GM18907 (cell line): ENCODE results near the gene TIMM17B.

Source experiments
- ATAC-seq: cut with Tn5 transposase; IDR thresholded peaks from one replicate; pipeline ENCODE4 v1.9.1; 2021; ENCODE audit warnings: mild to moderate bottlenecking, moderate library complexity; ENCODE audit not compliant: unreplicated experiment

TIMM17B gene

DNA sequence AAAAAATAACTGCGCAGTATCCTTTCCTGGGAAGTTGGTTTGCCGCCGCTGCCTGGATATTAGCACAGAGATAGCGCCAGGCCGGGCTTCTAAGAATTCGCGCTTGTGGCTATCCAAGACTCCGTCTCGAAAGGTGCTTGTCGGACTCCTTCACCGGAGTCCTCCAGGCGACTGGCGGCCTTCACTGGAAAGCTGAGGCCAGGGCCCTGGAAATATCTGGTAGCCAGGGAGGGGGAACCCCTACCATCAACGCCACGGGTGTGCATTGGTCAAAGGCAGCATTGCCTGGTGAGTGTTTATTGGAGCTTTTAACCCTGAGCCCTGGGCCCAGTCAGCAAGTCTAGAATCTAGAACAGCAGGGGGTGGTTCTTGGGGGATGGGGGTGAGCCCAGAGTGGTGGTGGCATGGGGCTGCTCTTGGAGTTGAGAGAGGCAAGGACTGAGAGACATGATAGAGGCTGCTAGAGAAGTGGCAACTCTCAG is 21.8 kb upstream of the TIMM17B start:
- peak; percentile 17 for ATAC-seq

DNA sequence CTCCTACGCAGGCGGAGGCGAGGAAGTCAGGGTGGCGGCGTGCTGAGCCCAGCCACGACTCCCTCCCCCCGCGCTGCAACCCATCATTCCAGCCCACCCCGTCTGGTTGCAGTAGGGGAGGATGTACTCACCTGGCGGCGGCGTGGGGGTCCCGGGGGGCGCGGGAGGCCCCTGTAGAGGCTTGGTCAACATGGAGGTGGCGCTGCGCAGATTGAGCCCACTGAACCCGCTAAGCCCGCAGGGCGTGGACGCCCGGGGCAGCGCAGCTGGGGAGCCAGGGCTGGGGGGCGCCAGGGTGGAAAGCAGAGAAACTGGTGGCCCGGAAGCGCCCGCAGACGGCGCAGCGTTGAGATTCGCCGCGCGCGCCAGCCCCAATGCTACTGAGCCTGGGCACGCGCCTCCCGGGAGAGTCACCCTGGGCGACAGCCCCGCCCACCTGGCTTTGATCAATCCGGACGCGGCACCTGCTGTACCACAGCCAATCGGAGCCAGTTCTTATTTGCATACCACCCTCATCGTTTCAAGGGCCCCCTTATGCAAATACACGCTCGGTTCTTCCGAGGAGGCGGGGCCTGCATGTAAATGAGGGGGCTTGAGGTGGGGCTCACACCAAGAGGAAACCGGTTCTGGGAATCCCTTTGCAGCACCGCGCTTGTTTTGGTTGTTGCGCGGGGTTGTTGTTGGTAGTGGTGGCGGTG is 21.2 kb upstream of the TIMM17B start, which contains the start of gene PIM2:
Gene PIM2, minus strand, starts transcription at position 382 of the 698 bp plus-strand sequence. Its CDS starts 190 bp downstream, at position 192.
- ATAC-seq = peak; percentile 65

DNA sequence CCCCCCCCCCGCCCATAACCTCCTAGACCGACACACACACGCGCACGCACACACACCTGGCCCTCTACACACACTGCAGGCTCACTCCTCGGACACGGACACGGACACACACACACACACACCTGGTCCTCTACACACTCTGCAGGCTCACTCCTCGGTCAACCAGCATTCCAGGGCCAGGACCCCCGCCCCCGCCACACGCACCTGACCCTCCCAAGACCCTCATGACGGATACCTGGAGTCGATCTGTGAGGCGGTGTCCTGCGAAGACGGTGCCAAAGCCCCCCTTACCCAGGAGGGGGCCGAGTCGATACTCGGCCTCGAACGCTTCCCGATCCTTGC is 20.7 kb upstream of the TIMM17B start:
- ATAC-seq = no peak

DNA sequence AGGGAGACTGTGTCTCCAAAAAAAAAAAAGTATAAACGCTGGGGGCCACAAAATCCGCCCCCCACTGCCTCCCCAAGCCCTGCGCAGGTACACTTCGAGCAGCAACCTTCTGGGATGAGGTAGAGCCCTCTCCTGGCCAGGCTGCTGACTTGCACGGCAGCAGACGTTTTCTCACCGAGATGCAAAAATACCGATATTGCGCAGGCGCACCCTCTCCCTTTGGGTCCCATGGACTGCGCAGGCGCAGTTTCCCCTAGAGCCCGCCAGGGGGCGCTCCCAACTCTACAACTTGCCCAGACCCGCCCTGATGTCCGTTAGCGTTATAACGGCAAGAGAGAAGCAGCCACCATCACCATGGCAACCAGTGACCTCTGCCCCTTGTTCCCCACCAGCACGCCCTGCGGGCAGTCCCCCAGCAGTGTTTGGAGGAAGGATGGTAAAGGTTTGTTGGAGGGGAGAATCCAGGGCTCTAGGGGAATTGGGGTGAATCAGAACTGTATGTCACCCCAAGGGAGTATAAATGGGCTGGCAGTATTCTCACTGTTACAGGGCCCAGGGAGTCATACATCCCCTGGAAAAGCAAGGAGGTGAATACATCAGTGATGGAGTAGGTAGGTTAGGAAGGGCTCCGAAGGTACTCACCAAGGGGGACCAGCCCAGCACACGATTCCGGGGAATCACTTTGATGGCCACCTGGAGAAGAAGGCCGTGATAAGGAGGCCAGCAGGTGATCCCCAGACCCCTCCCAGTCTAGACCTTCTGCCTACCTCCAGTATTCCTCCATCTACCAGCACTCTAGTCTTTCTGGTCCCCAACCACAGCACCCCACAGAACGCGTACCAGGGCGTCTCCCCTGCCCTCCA is 19.8 kb upstream of the TIMM17B start:
- ATAC-seq = peak; percentile 50

DNA sequence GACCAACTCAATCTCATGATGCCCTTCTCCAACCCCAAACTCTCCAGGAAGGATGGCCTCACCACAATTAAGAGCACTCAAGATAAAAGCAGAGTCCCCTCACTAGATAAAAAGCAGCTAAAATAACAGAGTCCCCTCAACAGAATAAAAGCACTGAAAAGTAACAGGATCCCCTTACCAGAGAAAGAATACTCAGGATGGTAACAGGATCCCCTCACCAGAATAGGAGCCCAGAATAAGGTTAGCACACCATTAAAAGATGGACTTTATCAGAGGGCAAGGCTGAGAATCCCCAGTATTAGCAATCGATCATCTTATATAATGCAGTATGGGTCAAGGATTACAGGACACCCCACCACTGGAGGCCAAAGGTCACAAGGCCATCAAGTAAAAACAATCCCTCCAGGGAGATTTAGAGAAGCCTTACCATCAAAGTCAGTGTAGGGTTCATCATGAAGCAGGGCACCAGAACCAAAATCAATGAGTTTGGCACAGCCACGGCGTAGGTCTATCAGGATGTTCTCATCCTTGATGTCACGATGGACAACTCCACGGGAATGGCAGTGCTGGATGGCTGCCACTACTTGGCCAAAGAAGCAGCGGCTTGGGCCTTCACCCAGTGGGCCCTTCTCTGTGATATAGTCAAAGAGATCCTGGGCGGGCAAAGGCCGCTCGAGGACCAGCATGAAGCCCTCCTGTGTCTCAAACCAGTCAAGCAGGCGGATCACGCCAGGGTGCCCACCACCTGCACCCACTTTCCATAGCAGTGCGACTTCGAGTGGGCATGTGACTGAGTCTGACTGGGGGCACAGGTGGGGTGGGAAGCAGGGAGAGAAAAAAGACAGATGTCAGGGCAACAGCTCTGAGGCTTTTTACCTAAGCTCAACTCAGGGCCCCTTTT is 17.3 kb upstream of the TIMM17B start:
- ATAC-seq = no peak

DNA sequence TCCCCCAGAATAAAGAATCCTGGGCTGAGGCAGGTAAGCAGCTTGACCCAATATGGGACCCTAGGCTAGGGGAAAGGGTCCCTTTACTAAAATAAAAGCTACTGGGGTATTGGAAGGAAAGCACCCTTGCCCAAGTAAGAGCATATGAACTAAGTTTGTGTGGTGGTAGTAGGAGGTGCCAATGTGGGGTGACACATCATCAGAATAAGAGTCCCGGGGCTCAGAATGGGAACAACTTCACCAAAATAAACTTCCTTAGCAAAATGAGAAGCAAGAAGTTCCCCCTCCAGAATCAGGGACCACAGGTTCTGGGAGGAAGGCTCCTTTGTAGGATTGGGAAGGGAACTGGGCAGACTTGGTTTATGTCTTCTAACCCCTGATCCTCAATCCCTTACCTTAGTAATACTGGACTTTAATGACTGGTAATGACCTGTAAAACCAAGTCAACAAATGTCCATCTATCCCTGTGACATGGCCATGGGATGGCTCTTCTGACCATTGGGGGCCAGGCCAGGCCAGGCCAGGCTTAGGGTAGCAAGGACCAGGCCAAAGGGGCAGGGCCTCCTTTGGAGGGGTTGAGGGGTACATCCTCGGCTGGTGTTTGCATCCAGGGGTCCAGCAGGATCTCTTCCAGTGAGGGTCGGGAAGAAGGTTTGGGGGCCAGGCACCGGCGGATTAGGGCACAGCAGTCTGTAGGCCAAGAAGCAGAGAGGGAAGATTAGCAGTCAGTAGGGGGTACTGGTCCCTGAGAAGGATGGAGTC is 16.2 kb upstream of the TIMM17B start:
- ATAC-seq = no peak

DNA sequence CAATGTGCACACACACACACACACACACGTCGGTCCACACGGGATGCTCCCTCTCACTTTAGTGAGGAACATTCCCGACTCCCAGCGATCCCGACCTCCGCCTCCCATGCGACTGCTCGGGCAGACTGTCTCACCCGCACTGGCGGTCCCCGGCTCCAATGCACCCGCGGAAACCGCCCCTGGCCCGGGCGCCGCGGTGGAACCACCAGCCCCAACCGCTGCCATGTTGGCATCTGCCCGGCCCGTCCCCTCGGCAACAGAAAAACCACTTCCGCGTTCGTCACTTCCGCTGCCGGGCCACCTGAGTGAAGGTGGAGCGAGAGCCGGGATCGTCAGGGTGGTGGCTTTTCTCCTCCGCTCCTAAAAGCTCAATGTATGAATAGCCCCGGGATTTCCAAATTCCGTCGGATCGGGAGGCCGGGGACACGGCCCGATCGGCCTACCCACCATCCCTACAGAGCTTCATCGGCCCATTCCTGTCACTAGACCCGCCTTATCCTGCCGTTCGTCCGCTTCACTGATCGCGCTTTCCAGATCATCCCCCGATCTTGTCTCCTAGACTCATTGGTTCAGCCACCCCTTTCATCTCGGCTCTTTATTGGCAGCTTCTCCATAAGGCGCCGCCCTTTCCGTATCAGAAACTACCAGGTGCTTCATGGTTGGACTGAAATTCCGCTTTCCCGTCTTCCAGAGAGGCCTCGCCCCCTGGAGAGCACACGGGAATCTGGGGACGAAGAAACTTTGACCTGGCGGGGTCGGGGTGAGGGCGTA is 14.0 kb upstream of the TIMM17B start, which contains the start of gene SLC35A2:
Gene SLC35A2, minus strand, starts transcription at position 235 of the 771 bp plus-strand sequence. Its CDS starts 10 bp downstream, at position 225.
- peak; percentile 64 for ATAC-seq

DNA sequence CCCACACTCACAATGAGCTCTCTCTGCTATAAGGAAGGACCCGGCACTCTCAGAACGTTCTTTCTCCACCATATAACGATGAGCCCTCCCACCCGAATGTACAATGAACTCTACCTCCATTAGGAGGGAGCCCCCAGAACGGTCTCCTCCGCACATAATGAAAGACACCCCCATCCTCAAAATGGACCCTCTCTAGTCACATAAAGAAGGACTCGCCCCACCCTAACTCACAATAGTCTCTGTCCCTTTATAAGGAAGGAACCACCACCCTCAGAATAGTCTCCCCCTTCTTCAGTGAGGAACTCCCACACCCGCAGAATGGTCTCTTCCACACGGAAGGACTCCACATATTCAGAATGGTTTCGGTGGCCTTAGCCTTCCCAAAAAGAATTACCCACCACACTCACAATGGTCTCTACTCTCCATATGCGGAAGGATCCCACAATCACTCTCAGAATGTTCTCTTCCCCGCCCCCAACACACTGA is 13.4 kb upstream of the TIMM17B start:
- peak; percentile 2 for ATAC-seq

DNA sequence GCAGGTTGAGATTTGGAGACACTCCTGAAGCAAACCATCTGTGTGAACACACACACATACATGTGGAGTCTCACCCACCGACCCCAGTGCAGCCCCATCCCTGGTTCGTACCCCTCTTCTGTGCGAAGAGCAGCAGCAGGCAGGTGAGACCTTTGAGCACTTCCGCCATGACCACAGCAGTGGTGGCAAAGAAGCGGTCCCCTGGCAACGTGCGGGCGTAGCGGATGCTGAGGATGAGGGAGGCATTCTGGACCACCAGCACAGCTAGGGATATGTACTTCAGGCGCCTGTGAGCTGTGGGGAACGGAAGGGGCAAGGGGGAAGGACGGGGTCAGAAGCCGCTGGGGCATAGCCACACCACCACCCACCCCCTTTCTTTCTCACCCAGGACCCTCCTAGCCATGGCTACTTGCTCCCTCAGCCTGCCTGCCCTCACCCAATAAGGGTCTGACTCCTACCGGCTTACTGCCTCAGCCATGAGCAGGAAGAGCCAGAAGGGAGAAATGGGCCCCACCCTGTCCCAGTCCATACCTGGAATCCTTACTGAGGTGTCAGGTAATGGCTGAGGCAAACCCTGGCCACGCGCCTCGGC is 12.2 kb upstream of the TIMM17B start:
- ATAC-seq = no peak

DNA sequence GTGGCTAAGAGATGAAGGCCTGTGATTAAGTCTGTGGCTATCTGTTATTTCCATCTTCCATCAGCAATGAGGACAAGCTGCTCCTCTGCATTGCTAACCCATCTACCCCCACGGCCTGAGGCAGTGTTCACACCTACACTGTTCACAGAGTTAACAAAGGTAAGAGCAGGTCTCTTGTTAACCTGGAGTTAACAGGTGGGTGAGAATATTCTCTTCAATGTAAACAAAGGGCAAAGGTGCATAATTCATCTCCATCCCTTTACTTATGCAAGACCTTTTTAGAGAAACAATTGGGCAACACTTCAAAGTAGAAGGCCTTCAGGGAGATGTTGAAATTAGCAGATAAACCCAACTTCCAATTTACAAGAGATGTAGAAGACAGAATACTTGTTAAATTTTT is 11.0 kb upstream of the TIMM17B start:
- no peak for ATAC-seq

DNA sequence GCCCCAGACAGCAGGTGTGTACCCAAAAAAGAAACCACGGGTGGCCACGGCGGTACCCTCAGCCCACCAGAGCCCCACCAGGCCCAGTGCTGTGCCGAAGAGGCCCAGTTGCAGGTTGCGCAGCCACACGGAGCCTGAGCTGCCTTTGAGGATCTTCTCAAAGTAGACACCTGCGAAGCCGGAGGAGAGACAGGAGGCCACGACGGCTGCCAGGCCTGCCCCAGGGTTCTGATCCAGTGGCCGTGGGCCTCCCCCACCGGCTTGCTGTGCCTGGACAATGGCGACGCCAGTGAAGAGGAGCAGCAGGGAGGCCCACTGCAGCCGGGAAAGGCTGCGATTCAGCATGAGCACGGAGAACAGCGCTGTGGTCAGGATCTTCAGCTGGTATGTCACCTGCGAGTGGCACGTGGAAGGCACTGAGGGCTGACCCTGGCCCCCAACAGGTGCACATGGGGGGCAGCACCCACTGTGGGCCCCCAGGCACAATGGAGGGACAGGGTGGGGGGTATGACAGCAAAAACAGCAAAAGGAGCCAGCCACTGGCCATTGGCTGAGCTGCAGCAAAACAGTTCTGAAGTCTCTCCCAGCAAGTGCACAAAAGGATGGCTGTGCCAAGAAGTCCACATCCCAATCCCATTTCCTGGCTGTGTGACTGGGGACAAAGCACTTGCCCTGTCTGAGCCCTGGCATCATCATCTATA is 7.7 kb upstream of the TIMM17B start:
- ATAC-seq = no peak

DNA sequence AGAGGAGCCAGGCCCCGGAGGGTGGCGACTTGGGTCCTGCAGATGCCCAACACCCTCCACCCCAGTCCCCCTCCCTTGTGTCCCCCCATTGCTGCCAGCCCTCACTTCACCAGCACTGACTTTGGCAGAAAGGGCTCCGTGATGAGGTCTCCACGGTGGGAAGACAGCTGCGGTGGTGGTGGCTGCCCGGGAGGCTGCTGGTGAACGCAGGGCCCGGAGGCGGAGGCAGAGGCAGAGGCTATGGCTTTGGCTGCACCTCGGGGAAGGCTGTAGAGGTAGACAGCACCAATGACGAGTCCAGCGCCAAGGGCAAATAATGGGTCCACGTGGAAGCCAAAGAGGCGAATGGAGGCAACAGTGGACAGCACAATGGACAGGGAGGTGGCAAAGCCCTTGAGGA is 7.1 kb upstream of the TIMM17B start:
- ATAC-seq = no peak

DNA sequence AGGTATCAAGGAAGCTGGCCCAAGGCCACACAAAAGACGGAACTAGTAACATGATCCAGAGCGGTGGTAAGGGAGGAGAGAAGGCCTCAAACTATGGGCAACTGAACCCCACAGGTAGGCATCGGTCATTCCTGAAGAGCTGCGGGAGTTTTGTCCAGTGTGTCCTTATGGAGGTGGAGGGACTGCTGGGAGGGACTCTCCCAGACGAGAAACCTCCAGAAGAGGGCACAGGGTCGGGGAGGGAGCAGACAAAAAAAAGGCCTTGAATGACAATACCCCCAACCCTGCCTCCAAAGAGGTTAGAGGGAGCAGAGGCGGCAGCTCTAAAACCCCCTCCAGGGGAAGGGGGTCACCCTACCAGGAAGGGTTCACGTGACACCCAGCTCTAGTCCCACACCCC is 6.6 kb upstream of the TIMM17B start:
- ATAC-seq = no peak

DNA sequence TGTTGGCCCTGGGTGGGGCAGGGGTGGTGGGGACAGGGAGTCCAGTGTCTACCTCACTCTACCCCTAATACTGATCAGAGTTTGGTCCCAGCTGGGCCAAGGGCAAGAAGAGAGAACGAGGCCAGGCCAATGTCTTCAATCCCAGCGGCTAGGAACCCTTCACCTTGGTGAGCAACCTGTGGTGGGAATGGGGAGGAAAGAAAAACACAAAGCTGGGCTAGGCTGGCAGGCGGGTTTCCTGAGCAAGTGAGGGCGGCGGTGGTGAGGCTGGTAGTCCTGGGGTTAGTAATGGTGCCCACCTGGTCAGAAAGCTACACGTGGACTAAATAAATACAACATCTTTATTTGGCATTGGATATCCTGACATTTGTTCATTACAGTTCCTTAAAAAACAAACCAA is 5.7 kb upstream of the TIMM17B start:
- no peak for ATAC-seq

DNA sequence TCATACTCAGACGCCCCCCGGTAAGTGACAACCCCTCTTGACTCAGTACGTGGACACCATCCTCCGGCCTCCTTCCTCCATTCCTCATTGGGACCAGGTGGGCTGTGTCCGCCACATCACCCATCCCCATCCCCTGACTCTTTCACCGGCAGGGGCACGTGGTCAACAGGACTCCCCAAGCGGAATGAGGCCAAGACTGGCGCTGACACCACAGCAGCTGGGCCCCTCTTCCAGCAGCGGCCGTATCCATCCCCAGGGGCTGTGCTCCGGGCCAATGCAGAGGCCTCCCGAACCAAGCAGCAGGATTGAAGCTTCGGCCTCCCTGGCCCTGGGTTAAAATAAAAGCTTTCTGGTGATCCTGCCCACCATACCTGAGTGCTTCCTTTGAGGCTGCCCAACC is 5.2 kb upstream of the TIMM17B start:
- ATAC-seq = no peak

DNA sequence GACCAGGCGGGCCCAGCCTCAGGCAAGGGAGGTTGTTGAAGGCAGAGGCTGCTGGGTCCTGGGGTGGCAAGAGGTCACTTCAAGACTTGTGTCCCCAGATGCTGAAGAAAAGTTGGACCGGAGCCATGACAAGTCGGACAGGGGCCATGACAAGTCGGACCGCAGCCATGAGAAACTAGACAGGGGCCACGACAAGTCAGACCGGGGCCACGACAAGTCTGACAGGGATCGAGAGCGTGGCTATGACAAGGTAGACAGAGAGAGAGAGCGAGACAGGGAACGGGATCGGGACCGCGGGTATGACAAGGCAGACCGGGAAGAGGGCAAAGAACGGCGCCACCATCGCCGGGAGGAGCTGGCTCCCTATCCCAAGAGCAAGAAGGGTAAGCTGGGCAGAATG is 4.6 kb upstream of the TIMM17B start:
- no peak for ATAC-seq

DNA sequence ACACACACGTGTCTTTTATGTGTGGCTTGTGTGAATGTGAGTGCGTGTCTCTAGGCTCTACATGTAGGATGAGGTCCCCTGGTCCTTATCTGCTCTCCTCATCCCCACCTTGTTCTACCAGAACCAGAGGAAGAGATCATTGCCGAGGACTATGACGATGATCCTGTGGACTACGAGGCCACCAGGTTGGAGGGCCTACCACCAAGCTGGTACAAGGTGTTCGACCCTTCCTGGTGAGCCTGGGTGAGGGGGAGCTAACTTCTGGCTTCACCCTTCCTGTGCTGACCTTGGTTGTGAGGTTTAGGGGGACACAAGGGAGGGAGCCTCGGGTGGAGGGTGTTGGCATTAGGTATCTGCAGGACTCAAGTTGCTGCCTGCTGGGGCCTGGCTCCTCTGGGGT is 3.5 kb upstream of the TIMM17B start:
- no peak for ATAC-seq

DNA sequence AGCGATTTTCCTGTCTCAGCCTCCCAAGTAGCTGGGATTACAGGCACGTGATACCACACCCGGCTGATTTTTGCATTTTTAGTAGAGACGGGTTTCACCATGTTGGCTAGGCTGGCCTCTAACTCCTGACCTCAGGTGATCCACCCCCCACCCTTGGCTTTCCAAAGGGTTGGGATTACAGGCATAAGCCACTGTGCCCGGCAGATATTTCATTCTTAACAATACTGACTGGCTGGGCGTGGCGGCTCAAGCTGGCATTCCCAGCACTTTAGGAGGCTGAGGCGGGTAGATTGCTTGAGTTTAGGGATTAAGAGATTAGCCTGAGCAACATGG is 1.5 kb upstream of the TIMM17B start:
- ATAC-seq = no peak
